MCF 10A (cell line): Measurements from ENCODE around the gene USH2A. TPM values are rescaled to one million over a fixed set of nuclear protein-coding genes. Genes with fewer than 3 reads are reported as not detected.

Source experiments
- BruUV-seq: library from RNA; stranded (reverse); fragments of 400-500 nt; replicated peaks from 2 replicates; lab custom pipeline; 2021; lab: Mats Ljungman, UMichigan
- CTCF ChIA-PET: fragments of 300-600 bp; sonication (Branson Sonifier 250); formaldehyde crosslinking; extraction: SDS; loops from one replicate; lab custom pipeline; 2021; ENCODE audit warnings: antibody characterized with exemption, inconsistent platforms; lab: Yijun Ruan, JAX
- POLR2A ChIA-PET: fragments of 300-600, 350-650 bp; sonication (Branson Sonifier 250); formaldehyde crosslinking; extraction: SDS; loops from one replicate; lab custom pipeline; 2020; ENCODE audit warnings: antibody characterized with exemption, inconsistent platforms; lab: Yijun Ruan, JAX
- DNase-seq: peaks from one replicate; pipeline ENCODE4 v3.0.0-alpha.2; 2018; ENCODE audit not compliant: unreplicated experiment
- H3K27ac Mint-ChIP-seq: one replicate; pipeline ENCODE4 v1.8.0; 2022; ENCODE audit warnings: mild to moderate bottlenecking, low read depth, mixed read lengths; ENCODE audit not compliant: unreplicated experiment
- H3K27me3 Mint-ChIP-seq: one replicate; pipeline ENCODE4 v1.8.0; 2022; ENCODE audit warnings: mixed read lengths; ENCODE audit not compliant: insufficient read depth, unreplicated experiment
- H3K36me3 Mint-ChIP-seq: one replicate; pipeline ENCODE4 v1.8.0; 2022; ENCODE audit warnings: mild to moderate bottlenecking, moderate library complexity, mixed read lengths; ENCODE audit not compliant: insufficient read depth, unreplicated experiment
- H3K4me1 Mint-ChIP-seq: one replicate; pipeline ENCODE4 v1.8.0; 2022; ENCODE audit warnings: mixed read lengths; ENCODE audit not compliant: insufficient read depth, unreplicated experiment
- H3K4me3 Mint-ChIP-seq: one replicate; pipeline ENCODE4 v1.8.0; 2022; ENCODE audit warnings: mild to moderate bottlenecking, moderate library complexity, mixed read lengths; ENCODE audit not compliant: unreplicated experiment
- H3K9me3 Mint-ChIP-seq: one replicate; pipeline ENCODE4 v1.8.0; 2022; ENCODE audit warnings: mixed read lengths; ENCODE audit not compliant: unreplicated experiment
- CTCF ChIP-seq: fragments of 200-600 bp; IDR thresholded peaks from one replicate; pipeline ENCODE4 v1.8.0; 2022; ENCODE audit warnings: antibody characterized with exemption, mild to moderate bottlenecking; ENCODE audit not compliant: unreplicated experiment
- intact Hi-C: fragments of 100-400 bp; cut with micrococcal nuclease; formaldehyde crosslinking; loops from 2 replicates; pipeline ENCODE4 v1.14.1; 2022
- total RNA-seq: library from RNA; stranded (reverse); gene quantifications from 2 replicates; pipeline ENCODE4 v1.2.3, GENCODE V29; 2022

USH2A gene
- total RNA-seq, 1 experiment from 2014 or later = not detected

GRCh38 chr1:215824245-215824644 lies 599.0 kb downstream of the USH2A start:
- Mint-ChIP-seq H3K9me3 (no peaks in the 10 kb centered on the region), H3K27me3 (peaks cover 96% of the 10 kb centered on the region), H3K4me3 (no peak overlapping the region), H3K36me3 (no peaks in the 10 kb centered on the region), H3K27ac (no peak overlapping the region), H3K4me1 (no peaks in the 10 kb centered on the region)
- CTCF ChIA-PET = no interaction called here
- intact Hi-C loops = loop anchor here (1.0 to 2.0 kb wide), 3 partner anchors 295 to 919 kb away; no protein-coding TSS in a partner anchor
- TF ChIP-seq CTCF = peak; percentile 64
- no TSS peak for BruUV-seq
- POLR2A ChIA-PET = no interaction called here
- peak; percentile 32 for DNase-seq

DNA sequence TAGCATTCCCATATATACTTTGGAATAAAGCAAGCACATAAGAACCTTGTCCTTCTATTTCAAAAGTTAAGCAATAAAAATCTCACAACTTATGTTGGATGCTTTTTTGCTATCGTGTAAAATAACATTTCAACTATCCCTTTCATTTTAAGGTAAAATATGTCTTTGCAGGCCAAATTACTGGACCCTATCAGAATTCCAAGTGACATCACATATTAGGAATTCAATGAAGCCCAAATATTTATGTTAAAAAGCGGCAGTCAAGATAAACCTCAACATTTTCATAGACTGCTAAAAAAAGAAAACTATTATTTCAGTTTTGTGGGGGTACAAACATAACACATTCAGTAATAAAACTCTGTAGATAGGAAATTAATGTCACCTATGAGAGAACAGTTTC lies 604.1 kb downstream of the USH2A start:
- ChIA-PET CTCF (interaction anchor here (1.5 kb wide), 1 partner anchor 22 kb away, joined by 4 read pairs; no protein-coding TSS in a partner anchor), POLR2A (no interaction called here)
- intact Hi-C loops = no loop called here
- H3K4me3 Mint-ChIP-seq = no peak overlapping the region
- no peak for DNase-seq
- peaks cover 95% of the 10 kb centered on the region for H3K27me3 Mint-ChIP-seq
- no TSS peak for BruUV-seq
- no peak overlapping the region for H3K27ac Mint-ChIP-seq
- H3K9me3 Mint-ChIP-seq = no peaks in the 10 kb centered on the region
- H3K36me3 Mint-ChIP-seq = no peaks in the 10 kb centered on the region
- TF ChIP-seq CTCF = no peak
- H3K4me1 Mint-ChIP-seq = no peaks in the 10 kb centered on the region

DNA sequence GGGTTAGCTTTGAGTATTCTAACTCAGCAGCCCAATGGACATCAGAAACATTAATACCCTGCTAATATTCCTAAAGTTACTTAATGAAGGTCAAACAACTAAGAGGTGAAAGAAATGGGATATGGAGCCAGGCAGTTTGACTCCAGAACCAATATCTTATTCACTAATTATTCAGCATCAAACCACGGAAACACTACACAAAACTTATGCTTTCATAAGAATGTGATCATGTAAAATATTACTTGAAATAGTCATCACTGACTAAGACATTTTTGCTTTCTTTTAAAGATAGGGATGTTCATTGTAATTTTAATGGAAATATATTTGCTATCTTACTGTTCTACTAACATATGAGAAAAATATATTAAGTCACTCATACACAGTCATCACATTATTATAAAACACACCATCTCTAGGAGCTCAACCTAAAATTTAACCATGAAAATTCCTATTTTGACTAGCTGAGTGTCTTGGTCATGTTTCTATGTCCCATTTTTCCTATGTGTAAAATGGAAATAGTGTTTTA lies 615.3 kb downstream of the USH2A start:
- H3K4me1 Mint-ChIP-seq = no peaks in the 10 kb centered on the region
- H3K27me3 Mint-ChIP-seq = peaks cover 31% of the 10 kb centered on the region
- no peaks in the 10 kb centered on the region for H3K36me3 Mint-ChIP-seq
- DNase-seq = no peak
- H3K9me3 Mint-ChIP-seq = peaks cover 5% of the 10 kb centered on the region
- H3K27ac Mint-ChIP-seq = no peak overlapping the region
- ChIA-PET POLR2A (no interaction called here), CTCF (interaction anchor here (0.6 to 1.0 kb wide), 2 partner anchors 14 to 297 kb away, joined by 3 to 5 read pairs; no protein-coding TSS in a partner anchor)
- BruUV-seq = no TSS peak
- no peak for TF ChIP-seq CTCF
- no peak overlapping the region for H3K4me3 Mint-ChIP-seq
- intact Hi-C loops = no loop called here

- no peak for TF ChIP-seq CTCF
- ChIA-PET POLR2A (no interaction called here), CTCF (interaction anchor here (0.6 to 1.0 kb wide), 4 partner anchors 29 to 527 kb away, joined by 3 read pairs; no protein-coding TSS in a partner anchor)
- BruUV-seq = no TSS peak
- no peak overlapping the region for H3K4me3 Mint-ChIP-seq
- H3K27ac Mint-ChIP-seq = no peak overlapping the region
- intact Hi-C loops = no loop called here
- peaks cover 23% of the 10 kb centered on the region for H3K27me3 Mint-ChIP-seq
- peaks cover under 1% of the 10 kb centered on the region for H3K9me3 Mint-ChIP-seq
- DNase-seq = no peak
- no peaks in the 10 kb centered on the region for H3K4me1 Mint-ChIP-seq
- H3K36me3 Mint-ChIP-seq = no peaks in the 10 kb centered on the region
Measured at GRCh38 chr1:215807218-215807617, 616.0 kb downstream of the USH2A start.
